NCI-H1436 treated with DMSO at 0.1 percent for 48 hours (cell line): ENCODE measurements around the gene UQCRQ.

Source experiments
- DNase-seq: peaks from one replicate; lab custom pipeline; 2025; lab: John Stamatoyannopoulos, UW

The UQCRQ gene

DNA sequence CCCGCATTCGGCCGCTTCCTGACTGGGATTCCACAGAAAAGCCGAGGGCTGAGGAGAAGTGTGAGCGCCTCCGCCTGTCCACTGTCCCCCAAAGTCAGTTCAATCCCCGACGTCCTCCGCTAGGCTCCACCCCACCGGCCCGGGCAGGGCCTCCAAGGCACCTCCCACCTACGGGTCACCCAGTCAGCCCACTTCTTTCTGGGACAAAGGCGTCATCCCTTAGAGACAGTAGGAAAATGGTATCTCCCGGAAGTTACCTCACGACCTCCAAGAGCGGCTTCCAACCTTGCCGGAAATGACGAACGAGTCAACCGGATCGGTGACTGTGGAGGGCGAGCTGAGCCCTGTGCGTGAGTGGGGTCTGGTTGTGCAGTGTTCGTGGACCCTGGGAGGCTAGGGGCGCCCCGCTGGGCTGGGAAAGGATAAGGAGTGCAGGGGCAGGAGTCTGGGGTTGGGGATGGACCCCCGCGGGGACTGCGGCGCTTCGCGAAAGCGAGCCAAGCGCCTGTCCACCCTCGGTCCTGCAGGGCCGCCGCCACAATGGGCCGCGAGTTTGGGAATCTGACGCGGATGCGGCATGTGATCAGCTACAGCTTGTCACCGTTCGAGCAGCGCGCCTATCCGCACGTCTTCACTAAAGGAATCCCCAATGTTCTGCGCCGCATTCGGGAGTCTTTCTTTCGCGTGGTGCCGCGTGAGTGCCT, at the start of gene UQCRQ, which contains the start of gene GDF9:
TSS of gene UQCRQ (plus strand) at position 301 of the 704 bp plus-strand sequence. CDS start at position 541, 240 bp downstream.
TSS of gene GDF9 (minus strand) at position 128 of the 704 bp plus-strand sequence. CDS start 1,936 bp downstream, outside the sequence.
- peak; percentile 94 for DNase-seq

DNA sequence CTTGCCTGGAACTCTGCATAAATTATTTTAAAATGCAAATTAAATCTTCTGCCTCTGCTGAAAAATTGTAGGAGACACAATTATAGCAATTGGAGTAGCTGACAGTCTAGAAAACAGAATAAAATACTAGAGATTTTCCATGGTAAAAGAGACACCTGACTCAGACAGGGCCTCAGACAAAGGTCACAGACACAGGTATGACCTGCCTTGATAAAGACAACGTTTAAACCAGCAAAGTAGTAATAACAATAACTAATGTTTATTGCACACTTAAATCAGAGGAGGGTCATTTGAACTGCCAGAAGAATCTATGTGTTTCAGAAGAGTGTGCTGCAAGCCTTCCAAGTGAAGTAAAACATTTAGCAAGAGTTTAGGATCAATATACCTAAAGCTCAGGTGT, 49.4 kb upstream of the UQCRQ start:
- no peak for DNase-seq

DNA sequence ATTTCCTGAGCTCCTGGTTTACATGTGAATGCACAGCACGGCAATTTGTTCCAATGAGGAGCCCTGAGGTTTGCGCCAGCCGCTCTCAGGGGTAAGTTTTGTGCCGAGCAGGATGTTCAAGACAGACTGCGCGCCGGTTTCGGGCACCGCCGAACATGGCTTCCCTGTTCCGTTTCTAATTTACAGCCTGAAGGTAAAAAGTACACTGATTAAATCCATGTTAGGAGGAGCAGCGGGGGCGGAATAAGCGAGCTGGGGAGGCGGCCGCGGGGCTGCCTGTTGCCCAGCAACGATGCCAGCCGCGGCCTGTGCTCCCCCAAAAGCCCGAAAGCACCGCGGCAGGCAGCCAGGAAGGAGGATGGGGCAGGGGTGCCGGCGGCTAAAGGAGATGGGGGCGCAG, 47.0 kb upstream of the UQCRQ start:
- no peak for DNase-seq

DNA sequence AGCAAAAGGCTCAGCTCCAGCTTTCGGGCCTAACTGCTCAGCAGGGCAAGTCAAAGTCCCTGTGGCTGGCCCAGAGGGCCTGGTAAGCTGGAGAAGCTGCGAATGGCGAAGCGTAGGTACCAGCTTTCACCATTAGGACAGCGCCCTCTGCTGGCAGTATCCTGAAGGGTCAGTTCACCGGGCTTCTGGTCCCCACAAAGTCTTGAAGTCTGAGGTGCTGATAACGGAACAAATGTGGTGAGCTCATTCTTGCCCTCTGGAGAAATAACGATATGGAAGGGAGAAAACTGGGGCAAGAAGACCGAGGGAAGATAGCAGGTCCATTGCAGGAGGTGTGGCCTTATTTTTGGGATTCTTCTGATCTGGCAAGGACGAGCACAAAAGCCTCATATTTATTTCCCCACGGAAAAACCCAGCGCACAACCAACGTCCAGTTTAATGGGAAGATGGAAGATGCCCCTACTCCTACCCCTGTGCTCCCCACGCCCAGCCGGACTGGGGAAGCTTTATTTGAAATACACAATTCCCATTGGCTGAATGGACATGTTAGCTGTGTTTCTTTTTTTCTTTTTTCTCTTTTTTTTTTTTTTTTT, 46.2 kb upstream of the UQCRQ start:
- DNase-seq, result peak; percentile 43

GRCh38 chr5:132821350-132821749, 45.1 kb upstream of the UQCRQ start:
- no peak for DNase-seq

DNA sequence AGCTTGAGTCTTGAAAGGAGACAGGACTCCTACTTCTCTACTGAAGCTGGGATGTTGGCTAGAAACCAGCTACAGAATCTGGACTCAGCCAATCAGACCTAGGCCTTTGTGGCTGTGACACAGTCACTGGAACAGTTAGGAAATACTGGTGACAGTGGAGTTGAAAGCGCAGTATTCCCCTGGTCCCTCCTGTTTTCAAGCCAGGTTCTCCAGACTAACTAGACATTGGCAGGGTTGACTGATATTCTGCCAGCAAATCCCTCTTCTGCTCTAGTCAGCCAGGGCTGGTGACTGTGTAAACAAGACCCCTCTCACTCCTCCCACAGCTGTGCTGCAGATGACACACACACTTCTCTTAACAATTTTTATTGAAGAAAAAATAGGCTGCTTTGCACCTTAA, 44.7 kb upstream of the UQCRQ start:
- no peak for DNase-seq

- no peak for DNase-seq
Observed at GRCh38 chr5:132822650-132823480, 43.6 kb upstream of the UQCRQ start.

- DNase-seq, result no peak
Observed at GRCh38 chr5:132823481-132824050, 42.9 kb upstream of the UQCRQ start.

DNA sequence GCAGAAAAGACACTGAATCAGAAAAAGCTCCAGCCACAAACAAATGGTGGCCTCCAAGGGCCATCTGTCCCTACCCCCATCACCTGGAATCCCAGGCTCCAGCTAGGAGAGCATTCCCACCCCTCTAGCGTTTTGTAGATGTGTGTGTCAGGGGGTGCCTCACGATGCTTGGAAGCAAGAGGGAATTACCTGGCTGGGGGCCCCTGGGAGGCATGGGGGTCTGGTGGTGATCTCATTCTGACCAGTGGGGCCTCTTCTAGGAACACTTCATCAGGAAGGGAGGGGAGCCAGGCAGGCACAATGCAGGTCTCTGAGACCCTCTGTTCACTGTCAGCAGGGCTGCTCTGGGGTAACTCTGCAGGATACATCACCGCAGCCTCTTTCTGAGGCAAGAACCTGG, 42.0 kb upstream of the UQCRQ start:
- DNase-seq, result no peak

DNA sequence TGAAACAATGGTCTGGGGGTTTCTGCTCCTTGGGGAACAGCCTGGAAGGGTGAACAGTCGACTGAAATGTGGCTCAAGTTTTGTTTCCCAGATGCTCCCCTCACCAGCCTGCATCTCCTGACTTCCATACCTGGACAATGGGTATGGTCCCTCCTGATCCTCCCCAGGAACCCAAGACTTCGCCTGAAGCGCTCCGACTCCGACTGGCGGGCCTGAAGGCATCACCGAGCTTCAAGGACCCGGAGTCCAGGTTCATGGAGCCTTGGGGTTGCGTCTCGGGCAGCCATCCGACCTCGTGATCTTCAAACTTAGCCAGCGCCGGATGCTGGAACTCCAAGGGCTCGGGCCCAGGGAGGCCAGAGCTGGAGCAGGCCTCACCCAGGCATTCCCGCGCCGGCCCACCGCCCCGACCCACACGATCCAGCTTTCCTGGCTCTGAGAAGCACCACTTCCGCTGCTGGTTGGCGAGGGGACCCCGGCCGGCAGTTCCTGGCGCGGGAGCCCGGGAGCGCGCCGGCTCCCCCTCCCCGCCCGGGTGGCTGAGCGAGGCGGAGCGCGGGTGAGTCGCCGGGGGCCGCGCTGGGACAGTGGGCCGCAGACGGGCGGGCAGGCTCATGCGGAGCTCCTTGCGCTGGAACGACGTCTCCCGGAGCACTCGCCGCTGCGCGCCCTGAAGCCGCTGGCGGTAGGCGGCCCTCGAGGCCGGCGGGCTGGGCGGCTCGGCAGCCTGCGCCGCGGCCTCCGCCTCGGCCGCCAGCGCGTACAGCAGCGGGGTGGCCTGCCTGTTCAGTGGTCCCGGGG, 41.2 kb upstream of the UQCRQ start:
- no peak for DNase-seq

DNA sequence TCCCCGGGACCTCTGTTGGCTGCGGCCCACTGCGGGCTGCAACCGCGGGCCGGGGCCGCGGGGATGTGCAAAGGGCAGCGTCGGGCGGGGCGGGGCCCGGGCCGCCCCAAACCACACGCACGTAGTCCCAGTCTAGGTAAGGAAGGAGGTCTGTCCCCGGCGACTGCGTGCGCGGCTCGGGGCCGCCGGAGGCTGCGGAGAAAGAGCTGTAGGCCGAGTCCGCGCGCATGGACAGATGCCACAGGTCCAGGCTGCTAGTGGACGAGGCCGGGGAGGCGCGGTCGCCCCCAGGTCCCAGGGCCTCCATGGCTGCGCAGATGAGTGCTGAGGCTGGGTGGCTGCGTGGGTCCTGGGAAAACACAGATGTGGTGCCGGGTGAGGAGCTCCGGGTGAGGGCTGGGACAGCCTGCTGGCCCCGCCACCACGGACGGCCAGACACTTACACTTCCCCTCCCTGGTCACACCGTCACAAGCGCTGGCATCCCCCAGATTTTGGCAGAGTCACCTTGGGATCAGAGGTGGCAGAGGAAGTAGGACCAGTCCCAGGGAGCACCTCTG, 40.5 kb upstream of the UQCRQ start:
- no peak for DNase-seq

DNA sequence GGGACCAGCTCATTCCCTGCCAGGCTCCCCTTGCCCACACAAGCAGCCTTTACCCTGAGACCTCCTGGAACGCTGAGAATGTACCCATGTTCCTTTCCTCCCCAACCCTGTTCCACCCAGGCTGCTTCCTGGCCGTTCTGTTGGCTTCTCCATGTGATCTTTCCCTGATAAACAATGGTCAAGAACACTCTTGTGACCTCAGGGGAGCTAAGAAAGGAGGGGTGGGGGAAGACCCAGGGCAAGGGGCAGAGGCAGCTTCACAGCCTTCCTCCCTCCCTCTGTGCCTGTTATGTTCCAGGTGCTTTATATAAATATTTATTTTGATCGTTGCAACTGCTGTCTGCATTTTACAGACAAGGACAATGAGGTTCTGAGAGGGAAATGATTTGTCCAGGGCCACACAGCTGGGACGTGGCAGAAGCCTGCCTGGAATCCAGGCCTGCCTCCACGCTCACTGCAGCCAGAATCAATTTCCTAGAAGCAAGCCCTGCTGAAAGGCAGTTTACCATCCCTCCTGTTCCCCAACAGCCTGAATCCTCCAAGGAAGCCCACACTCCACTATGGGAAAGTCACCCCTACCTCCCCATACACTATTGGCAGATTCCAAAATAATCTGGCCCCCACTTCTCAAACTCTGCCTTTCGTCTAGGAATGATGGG, 39.9 kb upstream of the UQCRQ start:
- no peak for DNase-seq

DNA sequence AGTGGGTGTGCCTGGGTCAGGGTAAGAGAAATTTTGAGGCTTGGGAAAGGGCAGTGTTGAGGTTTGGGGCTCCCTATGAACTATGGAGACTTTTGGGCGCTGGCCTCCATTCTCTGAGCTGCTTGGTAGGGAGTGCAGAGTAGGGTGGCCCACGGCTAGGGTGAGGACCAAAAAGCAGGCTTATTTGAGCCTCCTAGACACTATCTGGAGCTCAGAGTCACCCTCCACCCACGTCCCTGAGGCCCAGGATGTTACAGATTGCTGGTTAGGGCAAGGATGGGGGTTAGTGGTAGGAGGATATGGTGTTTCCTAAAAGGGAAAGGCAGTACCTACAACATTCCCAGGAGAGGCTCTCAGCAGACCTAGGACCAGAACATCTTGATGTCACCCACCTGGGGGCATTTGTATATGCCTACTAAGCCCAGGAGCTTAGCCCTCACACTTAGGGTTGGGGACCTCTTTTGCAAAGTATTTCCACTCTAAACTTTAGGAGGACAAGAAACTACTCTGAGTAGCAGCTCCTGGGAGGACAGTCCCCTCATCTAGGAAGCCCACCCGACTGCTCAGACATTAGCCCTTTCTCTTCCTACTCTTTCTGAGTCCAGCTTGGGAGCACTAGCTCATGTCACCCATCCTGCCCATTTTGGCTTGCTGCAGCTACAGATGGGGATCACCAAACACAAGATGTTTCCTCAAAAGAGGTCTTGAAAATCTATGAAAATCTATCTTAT, 38.3 kb upstream of the UQCRQ start:
- DNase-seq, result no peak

GRCh38 chr5:132828846-132829494, 37.5 kb upstream of the UQCRQ start:
- DNase-seq, result no peak

DNA sequence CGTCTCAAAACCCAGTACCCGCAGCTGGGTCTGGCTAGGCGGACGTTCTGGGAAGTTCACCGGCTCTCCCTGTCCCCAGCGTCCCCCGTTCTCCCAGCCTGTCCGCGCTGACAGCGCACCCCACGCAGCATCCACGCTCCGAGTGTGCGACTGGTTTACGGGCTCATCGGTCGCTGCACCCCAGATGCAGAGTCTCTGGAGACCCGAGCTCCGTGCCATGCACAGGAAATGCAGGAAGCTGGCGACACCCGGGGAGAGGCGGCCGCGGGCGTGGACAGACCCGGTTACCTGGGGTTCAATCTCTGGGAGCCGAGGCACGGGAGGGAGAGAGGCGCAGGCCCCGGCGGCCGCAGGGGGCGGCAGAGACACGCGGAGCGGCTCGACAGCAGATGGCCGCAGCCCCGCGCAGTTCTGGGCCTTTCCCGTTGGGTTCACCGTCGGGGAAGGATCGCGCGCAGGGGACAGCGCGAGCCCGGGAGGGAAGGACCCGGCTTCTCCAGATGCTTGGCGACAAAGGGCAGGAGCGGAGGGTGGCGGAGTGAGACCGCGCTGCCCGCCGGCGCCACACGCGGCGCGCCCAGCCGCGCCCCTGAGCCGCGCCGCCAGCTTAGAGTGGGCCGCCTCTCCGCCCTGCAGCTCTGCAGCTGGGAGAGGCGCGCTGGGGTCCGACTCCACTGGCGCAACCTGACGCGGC, 36.6 kb upstream of the UQCRQ start:
- no peak for DNase-seq

DNA sequence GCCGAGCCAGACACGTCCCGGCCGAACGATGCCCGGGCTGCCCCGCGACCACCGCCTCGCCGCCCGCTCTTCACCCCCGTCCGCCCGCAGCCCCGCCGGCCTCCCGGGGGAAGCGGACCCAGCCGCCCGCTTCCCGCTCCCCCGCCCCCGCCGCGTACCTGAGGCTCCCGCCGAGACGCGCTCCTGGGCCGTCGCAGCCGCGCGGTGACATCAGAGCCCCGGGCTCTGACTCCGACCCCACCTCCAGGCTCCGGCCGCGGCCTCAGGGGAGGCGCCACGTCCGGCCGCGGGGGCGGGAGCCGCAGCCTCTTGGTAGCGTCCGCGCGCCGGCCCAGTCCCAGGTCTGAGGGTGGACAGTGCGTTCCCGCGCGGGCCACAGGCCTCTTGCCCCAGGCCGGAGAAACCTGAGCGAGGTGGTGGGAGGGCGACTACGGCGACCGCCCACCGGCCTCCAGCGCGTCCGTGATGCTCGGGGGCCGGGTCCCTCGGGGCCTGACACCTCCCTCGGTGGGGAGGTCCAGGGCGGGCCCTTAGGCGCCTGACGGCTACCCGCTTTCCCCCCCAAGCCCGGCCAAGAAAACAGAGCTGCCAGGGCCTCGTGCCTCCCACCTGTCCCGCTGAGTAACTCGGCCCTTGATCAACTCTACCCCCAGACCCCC, 35.9 kb upstream of the UQCRQ start, which contains the start of gene SHROOM1:
TSS of gene SHROOM1 (minus strand) at position 212 of the 659 bp plus-strand sequence. CDS start 4,507 bp downstream, outside the sequence.
- no peak for DNase-seq

DNA sequence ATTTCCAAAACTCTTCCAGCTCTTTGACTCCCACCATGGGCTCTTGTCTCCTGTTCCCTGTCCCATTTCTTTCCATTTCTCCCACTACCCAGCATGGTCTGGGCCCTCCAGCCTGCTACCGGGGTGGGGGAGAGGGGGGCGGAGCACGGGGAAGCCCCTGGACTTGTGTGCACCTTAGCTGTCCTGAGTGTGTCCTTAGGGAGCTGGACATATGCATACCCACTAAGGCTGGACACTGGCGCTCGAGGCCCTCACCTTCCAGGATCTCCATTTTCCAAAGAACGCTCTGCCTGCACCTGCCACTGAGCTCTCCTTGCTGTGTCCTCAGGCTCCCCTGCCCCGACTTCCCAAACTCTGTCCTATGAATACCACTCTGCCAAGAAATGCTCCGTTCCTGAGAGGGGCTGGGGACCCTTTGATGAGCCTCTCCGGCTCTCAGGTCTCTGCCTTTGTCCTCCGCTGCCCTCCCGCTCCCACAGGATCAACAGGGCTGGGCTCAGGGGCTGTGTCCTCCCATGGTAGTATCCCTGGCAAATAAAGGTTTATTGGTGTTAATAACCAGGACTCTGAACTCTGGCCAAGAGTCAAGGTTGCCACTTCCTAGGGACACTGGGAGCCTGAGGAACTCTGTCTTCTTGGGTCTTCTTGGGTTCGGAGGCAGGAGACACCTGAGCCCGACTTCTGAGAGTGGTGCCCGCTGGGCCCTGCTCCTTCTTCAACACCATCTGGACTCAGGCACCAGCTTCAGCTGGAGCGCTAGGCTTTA, 35.2 kb upstream of the UQCRQ start:
- no peak for DNase-seq

DNA sequence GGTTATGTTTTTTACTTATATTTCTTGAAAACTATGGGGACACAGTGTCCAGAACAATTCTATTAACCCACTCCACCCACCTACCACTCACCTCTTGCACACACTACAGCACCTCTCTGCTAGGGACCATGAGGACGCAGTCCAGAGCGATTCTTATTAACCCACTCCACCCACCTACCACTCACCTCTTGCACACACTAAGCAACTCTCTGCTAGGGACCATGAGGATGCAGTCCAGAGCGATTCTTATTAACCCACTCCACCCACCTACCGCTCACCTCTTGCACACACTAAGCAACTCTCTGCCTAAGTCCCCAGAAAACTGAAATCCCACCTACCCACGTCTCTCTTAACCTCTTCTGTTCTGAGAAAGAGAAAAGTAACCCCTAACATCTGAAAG, 33.8 kb upstream of the UQCRQ start:
- DNase-seq, result no peak
